Stimulated activated CD4-positive, alpha-beta T cell treated with anti-CD3 and anti-CD28 coated beads, Interleukin-15, amount 100 ng/mL, for 24 hours (primary cell): ENCODE results near the gene C19orf25.
"Not testable (repeated sequence)": the region's sequence is repeated elsewhere in the genome, so short reads cannot be mapped to it uniquely, and the experiment has no call there.

Experiments used
- DNase-seq: peaks from one replicate; pipeline ENCODE4 v3.0.0-alpha.2; 2020

C19orf25 gene

DNA sequence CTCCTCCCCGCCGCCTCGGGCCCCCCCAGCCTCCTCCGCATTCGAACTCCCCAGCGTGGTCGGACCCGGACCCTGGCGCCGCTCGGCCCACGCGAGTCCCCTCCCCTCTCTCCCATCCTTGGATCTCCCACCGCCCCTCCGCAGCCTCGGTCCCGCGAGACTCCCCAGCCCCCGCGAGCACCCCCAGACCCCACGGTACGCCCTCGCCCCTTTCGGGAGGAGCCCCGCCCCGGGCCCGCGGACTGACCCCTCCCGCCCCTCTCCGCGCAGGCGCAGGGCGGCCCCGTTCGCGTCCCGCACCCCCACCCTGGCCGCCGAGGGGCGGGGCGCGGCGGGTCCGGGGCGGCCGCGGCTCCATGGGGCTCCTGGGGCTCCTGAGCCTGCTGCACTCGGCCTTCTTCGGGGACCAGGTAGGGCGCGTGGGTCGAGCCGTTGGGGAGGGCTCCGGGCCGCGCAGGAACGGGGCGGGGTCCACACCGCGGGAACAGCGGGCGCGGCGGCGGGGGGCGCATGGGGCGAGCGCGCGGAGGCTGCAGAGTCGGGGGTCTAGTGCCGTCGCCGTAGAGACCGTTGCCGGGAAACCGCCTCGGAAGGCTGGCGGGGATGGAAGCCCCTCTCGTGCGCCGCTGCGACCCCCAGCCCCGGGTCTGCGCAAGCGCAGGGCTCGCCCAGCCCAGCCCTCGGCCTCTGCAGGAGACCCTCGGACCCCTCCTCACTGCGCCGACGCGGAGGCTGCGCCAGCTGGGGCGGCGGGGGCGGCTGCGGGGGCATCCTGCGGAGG lies 32.9 kb downstream of the C19orf25 start:
- no peak for DNase-seq

DNA sequence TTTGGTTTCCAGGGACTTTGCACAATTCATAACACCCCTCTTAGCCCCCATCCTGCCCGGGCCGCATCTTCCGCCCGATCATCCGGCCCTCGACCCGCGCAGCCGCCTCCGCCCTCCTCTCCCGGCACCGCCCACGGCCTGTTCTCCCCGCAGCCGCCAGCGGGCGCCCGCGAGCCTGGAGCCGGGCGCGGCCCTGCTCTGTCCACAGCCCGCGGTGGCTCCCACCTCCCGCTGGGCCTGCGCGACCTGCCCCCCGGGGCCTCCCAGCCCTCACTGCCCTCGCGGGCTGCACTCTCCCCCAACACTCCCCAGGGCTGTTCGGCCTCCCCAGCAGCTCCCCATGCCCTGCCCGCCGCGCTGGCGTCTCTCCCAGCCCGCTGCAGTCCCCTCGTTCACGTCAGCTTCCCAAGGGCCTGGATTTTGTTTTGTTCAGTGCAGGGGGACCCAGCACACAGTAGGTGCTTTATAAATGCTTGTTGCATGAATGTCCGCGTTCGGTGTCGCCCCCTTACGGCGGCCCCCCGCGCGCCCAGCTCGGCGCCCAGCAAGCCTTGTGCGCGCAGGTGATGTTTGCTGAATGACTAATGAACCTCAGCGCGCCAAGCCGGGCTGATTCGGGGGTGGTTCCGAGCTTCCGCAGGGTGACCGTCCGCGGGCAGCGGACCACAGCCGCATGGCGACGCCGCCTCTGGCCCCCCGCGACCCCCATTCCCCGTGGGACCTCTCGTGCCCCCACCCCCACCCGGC lies 33.7 kb downstream of the C19orf25 start:
- peak; percentile 83 for DNase-seq

DNA sequence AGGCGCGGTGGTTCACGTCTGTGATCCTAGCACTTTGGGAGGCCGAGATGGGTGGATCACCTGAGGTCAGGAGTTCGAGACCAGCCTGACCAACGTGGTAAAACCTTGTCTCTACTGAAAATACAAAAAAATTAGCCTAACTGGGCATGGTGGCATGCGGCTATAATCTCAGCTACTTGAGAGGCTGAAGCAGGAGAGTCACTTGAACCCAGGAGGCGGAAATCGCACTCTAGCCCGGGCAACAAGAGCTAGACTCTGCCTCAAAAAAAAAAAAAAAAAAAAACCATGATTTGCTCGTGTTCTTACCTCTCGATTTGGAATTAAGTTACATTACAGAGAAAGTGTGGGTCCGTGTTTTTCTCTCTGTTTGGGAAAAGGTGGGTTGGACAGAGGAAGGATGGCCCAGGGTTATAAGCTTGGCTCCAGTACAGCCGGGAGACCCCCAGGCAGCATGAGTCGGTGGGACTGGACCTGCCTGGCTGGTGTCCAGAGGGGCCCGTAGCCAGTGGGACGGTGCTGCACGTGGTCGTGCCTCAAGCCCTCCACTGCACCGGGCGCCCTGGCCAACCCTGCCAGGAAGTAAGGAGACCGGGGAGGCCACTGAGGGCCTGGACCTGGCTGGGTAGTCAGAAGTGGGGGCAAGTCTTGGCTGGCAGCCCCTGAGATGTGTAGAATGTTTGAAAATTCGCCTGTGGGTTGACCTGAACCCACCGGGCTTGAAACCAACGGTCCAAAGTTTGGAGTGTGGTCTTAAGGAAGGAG lies 37.2 kb downstream of the C19orf25 start:
- DNase-seq, result no peak

- DNase-seq, result no peak
Observed at GRCh38 chr19:1441022-1441426, 38.0 kb downstream of the C19orf25 start.

DNA sequence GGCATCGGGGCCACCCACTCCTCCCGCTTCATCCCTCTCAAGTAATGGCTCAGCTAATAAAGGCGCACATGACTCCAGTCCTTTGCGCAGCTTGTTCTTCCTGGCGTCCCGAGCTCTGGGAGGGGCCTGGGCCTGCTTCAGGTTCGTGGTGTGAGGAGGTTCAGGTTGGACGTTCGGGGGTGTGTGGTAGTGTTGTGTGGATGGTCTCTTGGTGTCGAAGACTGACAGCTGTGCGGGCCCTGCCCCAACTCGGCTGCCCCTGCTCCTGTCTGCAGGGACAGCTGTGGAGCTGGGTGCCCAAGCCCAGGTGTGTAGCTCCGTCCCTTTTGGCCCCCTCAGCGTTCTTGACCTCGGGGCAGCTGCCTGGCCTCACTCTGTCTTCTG lies 38.6 kb downstream of the C19orf25 start:
- no peak for DNase-seq

DNA sequence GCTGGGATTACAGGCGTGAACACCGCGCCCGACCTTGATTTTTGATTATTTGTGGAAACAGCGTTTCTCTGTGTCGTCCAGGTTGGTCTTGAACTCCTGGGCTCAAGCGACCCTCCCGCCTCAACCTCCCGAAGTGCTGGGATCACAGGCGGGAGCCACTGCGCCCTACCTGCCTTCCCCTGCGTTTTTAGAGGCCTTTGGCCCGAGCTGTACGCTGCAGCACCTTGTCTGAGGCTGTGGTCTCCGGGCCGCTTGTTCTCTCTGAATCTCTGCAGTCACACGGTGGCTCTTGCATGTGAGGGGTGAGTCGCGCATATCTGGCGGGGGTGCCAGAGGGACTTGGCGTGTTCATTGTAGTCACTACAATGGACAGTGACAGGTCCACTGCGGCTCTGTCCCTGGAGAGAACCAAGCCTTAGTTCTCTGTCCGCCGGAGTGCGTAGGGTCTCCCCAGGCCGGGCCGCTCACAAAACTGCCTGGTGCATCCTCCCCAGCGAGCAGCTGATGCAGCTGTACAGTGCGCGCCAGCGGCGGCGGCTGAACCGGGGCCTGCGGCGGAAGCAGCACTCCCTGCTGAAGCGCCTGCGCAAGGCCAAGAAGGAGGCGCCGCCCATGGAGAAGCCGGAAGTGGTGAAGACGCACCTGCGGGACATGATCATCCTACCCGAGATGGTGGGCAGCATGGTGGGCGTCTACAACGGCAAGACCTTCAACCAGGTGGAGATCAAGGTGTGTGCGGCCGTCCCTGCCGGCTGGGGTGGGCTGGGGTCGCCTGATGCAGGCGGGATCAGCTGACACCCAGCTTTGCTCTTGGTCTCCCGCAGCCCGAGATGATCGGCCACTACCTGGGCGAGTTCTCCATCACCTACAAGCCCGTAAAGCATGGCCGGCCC lies 39.2 kb downstream of the C19orf25 start:
- not testable (repeated sequence) for DNase-seq

DNA sequence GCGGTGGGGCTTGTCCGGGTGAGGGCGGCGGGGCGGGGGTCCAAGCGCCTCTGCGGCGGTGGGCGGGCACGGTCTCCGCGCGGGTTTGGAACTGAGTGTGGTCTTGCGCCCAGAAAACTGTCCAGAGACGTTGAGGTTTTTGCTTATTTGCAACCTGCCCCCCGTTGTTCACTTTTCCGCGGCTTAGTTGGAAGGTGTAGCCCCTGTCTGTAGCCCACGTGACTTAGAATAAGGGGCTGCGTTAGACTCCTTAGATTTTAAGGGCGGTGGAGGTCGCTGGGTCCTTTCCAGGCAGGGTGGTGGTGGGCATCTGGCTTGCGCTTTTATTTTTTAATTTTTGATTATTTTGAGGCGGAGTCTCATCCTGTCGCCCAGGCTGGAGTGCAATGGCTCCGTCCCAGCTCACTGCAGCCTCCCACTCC lies 40.1 kb downstream of the C19orf25 start:
- DNase-seq, result no peak

DNA sequence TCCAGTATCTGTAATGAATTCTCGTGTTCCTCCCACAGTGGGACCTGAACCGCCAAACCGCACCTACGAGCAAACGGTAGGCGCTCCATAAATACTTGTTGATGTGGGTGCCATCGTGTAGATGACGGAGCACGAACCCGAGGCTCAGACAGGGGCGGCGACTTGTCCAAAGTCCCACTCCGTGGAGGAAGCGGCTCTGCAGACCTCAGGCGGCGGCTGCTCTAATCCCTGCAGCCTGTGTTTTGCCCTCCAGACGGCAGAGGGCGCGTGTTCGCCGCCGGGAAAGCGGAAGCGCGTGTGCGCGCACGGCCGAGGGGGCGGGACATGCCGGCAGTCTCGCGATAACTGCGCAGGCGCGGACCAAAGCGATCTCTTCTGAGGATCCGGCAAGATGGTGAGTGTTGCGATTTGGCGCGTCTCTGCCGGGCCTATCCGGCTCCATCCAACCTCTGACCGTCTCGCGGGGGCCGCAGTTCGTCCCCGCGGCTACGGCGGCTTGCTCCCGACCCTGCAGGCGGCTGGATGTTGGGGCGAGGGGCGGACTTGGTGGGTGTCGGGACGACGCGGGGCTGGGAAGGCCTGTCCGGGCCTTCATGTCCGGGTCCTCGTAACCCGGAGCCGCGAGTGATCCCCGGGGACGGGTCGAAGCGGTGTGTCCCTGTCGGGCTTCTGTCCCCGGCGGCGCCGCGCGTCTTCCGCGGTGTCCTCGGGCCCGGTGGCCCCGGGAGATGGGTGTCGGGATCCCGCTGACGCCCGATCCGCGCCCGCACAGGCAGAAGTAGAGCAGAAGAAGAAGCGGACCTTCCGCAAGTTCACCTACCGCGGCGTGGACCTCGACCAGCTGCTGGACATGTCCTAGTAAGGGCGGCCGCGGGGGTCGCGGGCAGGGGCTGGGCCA lies 40.7 kb downstream of the C19orf25 start, which contains the start of gene RPS15:
Gene RPS15 (plus strand): TSS at position 362 of the 898 bp plus-strand sequence. CDS start 30 bp downstream, at position 392.
- DNase-seq, result peak; percentile 96

DNA sequence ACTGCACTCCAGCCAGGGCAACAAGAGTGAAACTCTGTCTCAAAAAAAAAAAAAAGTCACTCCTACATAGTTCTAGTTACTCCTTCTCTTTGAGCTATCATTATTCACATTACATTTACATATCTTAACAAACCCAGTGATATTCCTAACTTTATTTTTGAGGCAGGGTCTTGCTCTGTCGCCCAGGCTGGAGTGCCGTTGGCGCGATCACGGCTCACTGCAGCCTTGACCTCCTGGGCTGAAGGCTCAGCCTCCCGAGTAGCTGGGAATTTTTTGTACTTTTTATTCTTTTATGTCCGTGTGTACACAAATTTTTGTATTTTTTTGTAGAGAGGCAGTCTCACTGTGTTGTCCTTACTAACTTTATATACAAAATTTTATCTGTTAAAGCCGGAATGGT lies 41.4 kb downstream of the C19orf25 start:
- DNase-seq, result no peak

DNA sequence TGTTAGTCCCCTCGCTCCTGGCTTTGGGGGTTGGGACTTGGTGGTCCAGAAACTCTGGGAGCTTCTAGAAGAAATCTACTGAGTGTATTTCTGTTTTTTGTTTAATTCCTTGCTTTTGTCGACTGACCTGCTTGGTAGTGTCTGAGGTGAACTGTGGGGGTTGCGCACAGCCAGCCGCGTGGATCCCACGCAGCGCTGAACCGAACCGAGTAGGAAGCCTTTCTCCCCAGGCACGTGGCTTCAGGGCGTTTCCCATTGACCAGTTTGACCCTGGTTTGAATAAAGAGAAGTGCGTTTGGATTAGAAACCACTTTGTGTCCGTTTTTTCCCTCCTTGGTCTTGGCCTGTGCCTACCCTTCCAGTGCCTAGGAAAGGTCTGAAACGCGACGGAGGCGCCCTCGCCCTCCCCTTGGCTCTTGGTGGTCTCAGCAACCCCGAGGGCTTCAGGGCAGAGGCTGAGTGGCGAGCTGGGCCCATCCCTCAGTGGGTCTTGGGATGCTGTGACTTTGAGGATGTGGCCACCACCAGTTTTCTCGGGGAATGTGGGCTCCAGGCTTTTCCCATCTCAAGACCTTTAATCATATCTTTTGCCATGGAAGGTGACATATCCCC lies 43.5 kb downstream of the C19orf25 start:
- DNase-seq, result no peak

DNA sequence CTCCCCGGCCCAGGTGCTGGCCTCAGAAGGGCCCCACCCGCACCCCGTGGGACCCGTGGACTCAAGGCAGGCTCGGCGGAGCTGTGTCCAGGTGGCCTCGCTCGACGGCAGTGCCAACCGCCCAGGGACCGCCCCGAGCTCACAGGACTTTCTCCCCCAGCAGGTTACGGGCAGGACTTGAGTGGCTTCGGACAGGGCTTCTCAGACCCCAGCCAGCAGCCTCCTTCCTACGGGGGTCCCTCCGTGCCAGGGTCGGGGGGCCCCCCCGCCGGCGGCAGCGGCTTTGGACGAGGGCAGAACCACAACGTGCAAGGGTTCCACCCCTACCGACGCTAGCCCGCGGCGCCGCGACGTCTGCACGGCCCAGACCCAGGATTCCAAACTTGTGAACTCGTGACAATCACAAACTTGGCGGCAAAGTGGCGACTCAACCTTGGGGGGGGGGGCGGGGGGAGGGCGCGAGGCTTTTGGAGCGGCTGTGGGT lies 44.4 kb downstream of the C19orf25 start:
- DNase-seq, result no peak

DNA sequence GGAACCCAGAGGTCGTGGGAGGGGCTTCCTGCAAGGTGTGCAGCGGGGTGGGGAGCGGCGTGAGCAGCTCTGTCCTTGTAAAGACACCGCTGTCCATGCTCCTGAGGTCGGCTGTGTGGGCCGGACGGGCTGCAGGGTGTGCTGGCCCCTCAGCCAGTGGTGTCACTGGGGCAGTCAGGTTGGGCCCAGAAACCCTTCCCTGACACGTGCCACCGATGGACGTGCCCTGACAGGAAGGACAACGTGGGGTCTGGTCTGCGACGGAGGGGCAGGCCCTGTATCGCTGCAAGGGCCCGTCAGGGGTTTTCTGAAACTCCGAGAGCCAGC lies 45.0 kb downstream of the C19orf25 start:
- no peak for DNase-seq

- DNase-seq, result no peak
Observed at GRCh38 chr19:1433119-1434039, 45.6 kb downstream of the C19orf25 start.

DNA sequence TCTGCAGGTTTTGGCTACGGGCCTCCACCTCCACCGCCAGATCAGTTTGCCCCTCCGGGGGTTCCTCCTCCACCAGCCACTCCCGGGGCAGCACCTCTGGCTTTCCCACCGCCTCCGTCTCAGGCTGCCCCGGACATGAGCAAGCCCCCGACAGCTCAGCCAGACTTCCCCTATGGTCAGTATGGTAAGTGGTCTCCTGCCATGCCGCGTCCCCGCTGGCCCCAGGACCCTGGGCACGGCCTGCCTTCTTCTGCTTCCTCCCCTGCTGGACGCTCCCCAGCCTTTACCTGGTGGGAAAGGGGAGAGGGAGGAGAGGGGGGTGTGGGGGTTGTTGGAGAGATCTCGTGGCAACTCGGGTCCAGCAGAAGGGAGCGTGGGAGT lies 46.5 kb downstream of the C19orf25 start:
- DNase-seq, result no peak

DNA sequence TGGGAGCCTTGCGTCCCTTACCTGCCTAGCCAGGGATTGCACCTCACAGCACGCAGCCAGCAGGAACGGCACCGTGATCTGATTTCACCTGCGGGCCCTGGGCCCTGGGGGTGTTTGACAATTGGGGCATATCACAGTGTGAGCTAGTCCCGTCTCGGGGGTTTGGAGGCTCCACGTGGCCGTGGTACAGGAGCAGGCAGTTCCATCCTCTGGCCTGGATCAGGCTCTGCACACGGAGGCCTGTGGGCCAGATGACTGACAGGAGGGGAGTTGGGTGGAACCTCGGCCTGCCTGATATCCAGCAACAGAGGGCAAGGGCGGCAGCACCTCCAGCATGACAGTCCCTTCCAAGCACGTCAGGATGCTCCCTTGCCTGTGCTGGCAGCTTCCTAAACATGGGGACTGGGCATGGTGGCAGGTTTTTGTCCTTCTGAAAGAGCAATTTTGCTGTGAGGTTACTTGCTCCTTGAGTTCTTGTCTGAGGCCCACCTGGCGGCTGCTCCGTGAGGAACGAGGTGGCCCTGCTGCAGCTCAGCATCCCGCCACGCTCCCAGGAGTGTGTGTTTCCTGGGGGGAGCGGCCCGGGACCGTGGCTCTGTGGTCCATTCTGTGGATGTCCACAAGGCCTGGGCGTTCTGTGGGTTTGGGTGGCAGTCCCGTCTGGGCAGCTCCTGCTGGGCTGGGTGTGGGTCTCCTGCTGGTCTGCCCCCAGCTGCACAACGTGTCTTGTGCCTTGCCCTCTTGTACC lies 47.1 kb downstream of the C19orf25 start:
- no peak for DNase-seq

DNA sequence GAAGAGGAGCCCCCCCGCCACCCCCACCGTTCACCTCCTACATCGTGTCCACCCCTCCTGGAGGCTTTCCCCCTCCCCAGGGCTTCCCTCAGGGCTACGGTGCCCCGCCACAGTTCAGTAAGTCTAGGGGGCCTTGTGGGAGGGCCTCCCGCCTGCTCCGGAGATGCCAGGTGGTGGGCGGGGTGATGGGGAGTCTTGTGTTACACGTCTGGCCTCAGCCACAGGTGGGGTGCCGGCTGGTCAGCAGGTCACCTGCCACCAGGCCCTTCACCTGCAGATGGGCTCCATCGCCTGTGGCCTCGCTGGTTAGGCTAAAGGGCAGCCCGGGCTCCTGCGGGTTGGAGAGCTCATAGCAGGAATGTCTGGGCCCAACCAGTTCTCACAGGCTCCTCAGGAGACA lies 48.8 kb downstream of the C19orf25 start:
- no peak for DNase-seq

- no peak for DNase-seq
Observed at GRCh38 chr19:1429750-1430149, 49.3 kb downstream of the C19orf25 start.

- no peak for DNase-seq
Observed at GRCh38 chr19:1428738-1429391, 50.1 kb downstream of the C19orf25 start.
